Activated CD4-positive, CD25-positive, alpha-beta regulatory T cell (primary cell): ENCODE data around the gene TCHP.
"Not testable (repeated sequence)": the region's sequence is repeated elsewhere in the genome, so short reads cannot be mapped to it uniquely, and the experiment has no call there.

ENCODE experiments used
- DNase-seq, 4 experiments: peaks; one replicate each; lab custom pipeline; 2025; lab: John Stamatoyannopoulos, UW

TCHP gene, protein sequence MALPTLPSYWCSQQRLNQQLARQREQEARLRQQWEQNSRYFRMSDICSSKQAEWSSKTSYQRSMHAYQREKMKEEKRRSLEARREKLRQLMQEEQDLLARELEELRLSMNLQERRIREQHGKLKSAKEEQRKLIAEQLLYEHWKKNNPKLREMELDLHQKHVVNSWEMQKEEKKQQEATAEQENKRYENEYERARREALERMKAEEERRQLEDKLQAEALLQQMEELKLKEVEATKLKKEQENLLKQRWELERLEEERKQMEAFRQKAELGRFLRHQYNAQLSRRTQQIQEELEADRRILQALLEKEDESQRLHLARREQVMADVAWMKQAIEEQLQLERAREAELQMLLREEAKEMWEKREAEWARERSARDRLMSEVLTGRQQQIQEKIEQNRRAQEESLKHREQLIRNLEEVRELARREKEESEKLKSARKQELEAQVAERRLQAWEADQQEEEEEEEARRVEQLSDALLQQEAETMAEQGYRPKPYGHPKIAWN

GRCh38 chr12:109899783-109900751 lies at the start of gene TCHP:
Gene TCHP, plus strand, starts transcription at chr12:109900274. Its CDS starts 2,753 bp downstream, at chr12:109903027.
- DNase-seq: peak; percentile 23 to 63 (median 40)

DNA sequence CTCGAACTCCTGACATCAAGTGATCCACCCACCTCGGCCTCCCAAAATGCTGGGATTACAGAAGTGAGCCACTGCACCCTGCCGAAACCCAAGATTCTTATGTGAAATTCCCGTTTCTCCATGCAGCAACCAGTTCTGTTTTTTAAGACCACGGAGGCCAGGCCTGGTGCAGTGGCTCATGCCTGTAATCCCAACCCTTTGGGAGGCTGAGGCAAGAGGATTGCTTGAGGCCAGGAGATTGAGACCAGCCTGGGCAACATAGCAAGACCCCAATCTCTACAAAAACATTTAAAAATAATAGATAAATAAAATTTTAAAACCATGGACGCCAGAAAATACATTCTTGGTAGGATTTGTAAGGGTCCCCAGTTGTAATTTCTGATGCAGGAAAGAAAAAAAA lies 49.6 kb upstream of the TCHP start:
- DNase-seq: not testable (repeated sequence)

DNA sequence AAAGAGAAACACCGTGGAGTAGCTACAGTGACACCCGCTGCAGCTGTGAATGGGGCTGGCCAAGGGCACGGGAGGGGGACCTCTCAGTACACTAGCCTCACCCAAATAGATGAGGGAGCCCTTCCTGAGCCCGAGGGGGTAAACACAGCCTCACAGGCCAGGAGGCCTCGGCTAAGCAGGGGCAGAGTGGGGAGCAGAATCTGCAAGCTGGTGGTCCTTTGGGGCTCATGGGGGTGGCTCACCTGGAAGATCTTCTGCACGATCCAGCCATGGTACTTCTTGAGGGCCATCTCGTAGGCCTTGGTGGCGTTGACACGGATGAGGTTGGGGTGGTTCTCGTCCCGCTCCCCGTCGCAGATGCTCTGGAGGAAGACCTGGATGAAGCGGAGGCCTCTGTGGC lies 44.7 kb upstream of the TCHP start:
- no peak for DNase-seq

- no peak for DNase-seq
Measured at GRCh38 chr12:109857715-109858114, 42.4 kb upstream of the TCHP start.

DNA sequence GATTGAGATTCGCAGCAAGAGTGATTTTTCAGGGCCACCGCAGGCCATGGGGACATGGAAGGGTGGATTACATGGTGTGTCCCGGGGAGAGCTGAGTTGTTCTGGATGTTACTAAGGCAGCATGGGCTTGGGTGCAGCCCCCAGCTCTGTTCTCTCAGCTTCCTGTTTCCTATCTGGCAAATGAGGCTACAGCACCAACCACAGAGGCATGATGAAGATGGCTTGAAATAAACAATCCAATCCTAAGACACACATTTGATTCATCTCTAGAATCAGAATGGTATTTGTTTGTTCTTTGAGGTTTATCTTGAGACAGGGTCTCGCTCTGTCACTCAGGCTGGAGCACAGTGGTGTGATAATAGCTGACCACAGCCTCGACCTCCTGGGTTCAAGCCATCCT lies 41.3 kb upstream of the TCHP start:
- DNase-seq: no peak

DNA sequence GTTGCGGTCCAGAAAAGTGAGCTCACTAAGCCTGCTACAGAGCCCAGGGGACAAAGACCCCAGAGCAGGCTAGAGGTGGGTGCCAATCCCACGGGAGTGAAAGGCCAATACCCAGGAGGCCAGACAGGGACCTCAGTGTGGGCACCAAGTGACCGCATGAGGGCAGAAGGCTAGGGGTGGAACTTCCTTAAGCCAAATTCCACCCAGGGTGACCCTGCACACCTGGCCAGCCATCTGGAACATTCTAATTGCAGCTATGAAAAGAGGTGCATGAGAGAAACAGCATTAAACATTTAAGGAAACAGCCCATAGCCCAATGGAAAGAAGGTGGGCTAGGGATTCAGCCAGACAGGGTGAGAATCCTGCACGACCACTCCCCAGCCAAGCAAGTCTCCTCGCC lies 39.1 kb upstream of the TCHP start:
- no peak for DNase-seq

GRCh38 chr12:109861689-109862314 lies 38.3 kb upstream of the TCHP start:
- no peak for DNase-seq

- not testable (repeated sequence) for DNase-seq
Measured at GRCh38 chr12:109862491-109862890, 37.6 kb upstream of the TCHP start.

GRCh38 chr12:109863847-109864712 lies 36.0 kb upstream of the TCHP start:
- no peak for DNase-seq

GRCh38 chr12:109864916-109865315 lies 35.2 kb upstream of the TCHP start:
- DNase-seq: no peak

- DNase-seq: no peak
Measured at GRCh38 chr12:109868182-109869051, 31.7 kb upstream of the TCHP start.

- no peak for DNase-seq
Measured at GRCh38 chr12:109870648-109871047, 29.4 kb upstream of the TCHP start.

- DNase-seq: no peak
Measured at GRCh38 chr12:109871668-109872314, 28.3 kb upstream of the TCHP start.

GRCh38 chr12:109873653-109874052 lies 26.4 kb upstream of the TCHP start:
- no peak for DNase-seq

- no peak for DNase-seq
Measured at GRCh38 chr12:109875572-109876131, 24.4 kb upstream of the TCHP start.

- DNase-seq: no peak
Measured at GRCh38 chr12:109876406-109876805, 23.7 kb upstream of the TCHP start.

GRCh38 chr12:109877504-109878246 lies 22.4 kb upstream of the TCHP start:
- no peak for DNase-seq

- DNase-seq: no peak
Measured at GRCh38 chr12:109878247-109878625, 21.8 kb upstream of the TCHP start.

GRCh38 chr12:109878749-109879148 lies 21.3 kb upstream of the TCHP start:
- DNase-seq: no peak
